Liver (tissue), 9 donors: ENCODE results near the gene EHBP1. TPM values are rescaled to one million over a fixed set of nuclear protein-coding genes. Genes with fewer than 3 reads are reported as not detected.
"Not testable (repeated sequence)": the region's sequence is repeated elsewhere in the genome, so short reads cannot be mapped to it uniquely, and the experiment has no call there.

Source experiments
- DNase-seq: peaks from one replicate; pipeline ENCODE4 v3.0.0-alpha.2; 2017; ENCODE audit warnings: low spot score
- H3K27ac ChIP-seq, 2 donors: one replicate each; pipeline ENCODE4 v1.7.0; 2013; ENCODE audit warnings: inconsistent platforms in 2 of 2, low read length in 2 of 2, control low read depth in 1 of 2, low read depth in 1 of 2, mild to moderate bottlenecking in 1 of 2
- H3K27me3 ChIP-seq, 4 donors: one replicate each; pipeline versions ENCODE4 v1.6.1 to v1.7.0; 2013; ENCODE audit warnings: low read length in 3 of 4, inconsistent platforms in 1 of 4, mild to moderate bottlenecking in 1 of 4, moderate library complexity in 1 of 4; ENCODE audit not compliant: control insufficient read depth in 4 of 4, insufficient read depth in 4 of 4
- H3K36me3 ChIP-seq, 4 donors: one replicate each; pipeline versions ENCODE4 v1.6.1 to v1.7.0; 2013; ENCODE audit warnings: low read length in 3 of 4, mild to moderate bottlenecking in 3 of 4, low read depth in 1 of 4, moderate library complexity in 1 of 4; ENCODE audit not compliant: control insufficient read depth in 4 of 4, insufficient read depth in 3 of 4
- H3K4me1 ChIP-seq, 4 donors: one replicate each; pipeline versions ENCODE4 v1.6.1 to v1.7.0; 2013; ENCODE audit warnings: low read length in 3 of 4, mild to moderate bottlenecking in 3 of 4, moderate library complexity in 1 of 4; ENCODE audit not compliant: control insufficient read depth in 4 of 4, insufficient read depth in 4 of 4
- H3K4me3 ChIP-seq, 3 donors: one replicate each; pipeline versions ENCODE4 v1.6.1 to v1.7.0; 2013; ENCODE audit warnings: low read length in 3 of 3, control low read depth in 1 of 3, low read depth in 1 of 3, mild to moderate bottlenecking in 1 of 3
- H3K9ac ChIP-seq, 2 donors: one replicate each; pipeline ENCODE4 v1.7.0; 2013; ENCODE audit warnings: low read length in 2 of 2, mild to moderate bottlenecking in 2 of 2, moderate library complexity in 2 of 2, control low read depth in 1 of 2, low read depth in 1 of 2
- H3K9me3 ChIP-seq, 4 donors: one replicate each; pipeline versions ENCODE4 v1.6.1 to v1.7.0; 2013; ENCODE audit warnings: low read length in 3 of 4; ENCODE audit not compliant: control insufficient read depth in 4 of 4
- FOXA1 ChIP-seq: IDR thresholded peaks from 2 replicates; pipeline ENCODE4 v1.6.1; 2016; ENCODE audit warnings: antibody characterized with exemption
- FOXA2 ChIP-seq: IDR thresholded peaks from 2 replicates; pipeline ENCODE4 v1.6.1; 2016; ENCODE audit warnings: antibody characterized with exemption
- HNF4A ChIP-seq, 2 donors: conservative IDR thresholded peaks; 2 replicates each; pipeline ENCODE4 v1.6.1; 2016; ENCODE audit warnings: antibody characterized with exemption in 2 of 2, mild to moderate bottlenecking in 2 of 2
- HNF4G ChIP-seq: IDR thresholded peaks from 2 replicates; pipeline ENCODE4 v1.6.1; 2016; ENCODE audit warnings: antibody characterized with exemption
- JUND ChIP-seq, 2 donors: IDR thresholded peaks; 2 replicates each; pipeline ENCODE4 v1.6.1; 2016; ENCODE audit warnings: antibody characterized with exemption in 2 of 2
- NR2F2 ChIP-seq: IDR thresholded peaks from 2 replicates; pipeline ENCODE4 v1.6.1; 2016; ENCODE audit warnings: antibody characterized with exemption
- RXRA ChIP-seq, 2 donors: IDR thresholded peaks; 2 replicates each; pipeline ENCODE4 v1.6.1; 2017 to 2018; ENCODE audit warnings: antibody characterized with exemption in 2 of 2, mild to moderate bottlenecking in 1 of 2
- SP1 ChIP-seq: IDR thresholded peaks from 2 replicates; pipeline ENCODE4 v1.6.1; 2018; ENCODE audit warnings: antibody characterized with exemption, mild to moderate bottlenecking
- WGBS: extraction: QIAGEN DNeasy Blood & Tissue Kit; methylation state at CpG from one replicate; pipeline ENCODE4 v1.1.7; 2013; 5-methylcytosine and 5-hydroxymethylcytosine counted together
- polyA plus RNA-seq, 2 donors: library from polyadenylated mRNA; stranded (reverse) in 1 of 2; unstranded in 1 of 2; fragments of 200-250 nt in 1 of 2; fragments of >200 nt in 1 of 2; fragmentation: Nextera tagmentation in 1 of 2; extraction: Ambion mirVana in 1 of 2; gene quantifications; one replicate each; pipeline versions ENCODE4 v1.2.1 to v1.2.3, GENCODE V29; 2013 to 2015
- total RNA-seq, 2 donors: library from RNA; depleted of rRNA; stranded (reverse); fragments of >200 nt; gene quantifications; one replicate each; pipeline ENCODE4 v1.2.3, GENCODE V29; 2014
- TF ChIP-seq, protein P1 (sequence below): IDR thresholded peaks from 2 replicates; pipeline ENCODE4 v1.6.1; 2016; ENCODE audit warnings: antibody characterized with exemption
- TF ChIP-seq, protein P2 (sequence below): IDR thresholded peaks from 2 replicates; pipeline ENCODE4 v1.6.1; 2016; ENCODE audit warnings: antibody characterized with exemption
- TF ChIP-seq, protein P3 (sequence below): fragments of 150-350 bp; IDR thresholded peaks from 2 replicates; pipeline ENCODE4 v1.5.1; 2017; ENCODE audit warnings: improper control_type of control experiment, low read depth, low read length; ENCODE audit not compliant: missing input control
- TF ChIP-seq, protein P4 (sequence below): IDR thresholded peaks from 2 replicates; pipeline ENCODE4 v1.6.1; 2016; ENCODE audit warnings: antibody characterized with exemption
- donor health status: healthy.
- donor health status: healthy.
- donor health status: healthy.
- donor health status: healthy.
- donor health status: healthy.

Gene EHBP1
- total and polyA plus RNA-seq, 4 donors: 16.6 to 85.8 (median 24.4) TPM

DNA sequence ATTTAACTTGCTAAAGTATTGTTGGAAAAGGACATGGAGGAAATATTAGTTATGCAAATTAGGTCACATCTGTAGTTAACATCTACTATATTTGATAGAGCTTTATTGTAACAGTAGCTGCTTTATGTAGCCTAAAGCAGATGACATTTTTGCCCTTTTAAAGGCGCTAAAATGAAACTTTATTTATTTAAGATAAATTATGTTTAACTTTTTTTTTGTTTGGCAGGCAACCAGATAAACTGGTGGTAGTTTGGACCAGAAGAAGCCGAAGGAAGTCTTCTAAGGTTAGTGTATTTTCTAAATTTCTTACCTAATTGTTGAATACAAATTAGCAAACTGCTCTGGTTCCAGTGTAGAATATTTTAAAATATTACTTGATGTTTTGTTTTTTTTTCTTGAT, 41.7 kb downstream of the EHBP1 start:
- TF ChIP-seq, protein P1, sequence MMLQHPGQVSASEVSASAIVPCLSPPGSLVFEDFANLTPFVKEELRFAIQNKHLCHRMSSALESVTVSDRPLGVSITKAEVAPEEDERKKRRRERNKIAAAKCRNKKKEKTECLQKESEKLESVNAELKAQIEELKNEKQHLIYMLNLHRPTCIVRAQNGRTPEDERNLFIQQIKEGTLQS: no peak
- Histone ChIP-seq H3K4me3 (no peak overlapping the region), H3K36me3 (peaks cover 0 to 3% (median 0%) of the 10 kb centered on the region in 4 donors), H3K27me3 (no peaks in the 10 kb centered on the region), H3K27ac (no peak overlapping the region), H3K9me3 (no peaks in the 10 kb centered on the region), H3K4me1 (peaks cover 6 to 28% (median 18%) of the 10 kb centered on the region in 4 donors), H3K9ac (peak overlapping the region in 1 of 2 donors; percentile 18)
- no peak for DNase-seq
- WGBS: 18% methylated on average over 2 of the region's 2 CpGs

DNA sequence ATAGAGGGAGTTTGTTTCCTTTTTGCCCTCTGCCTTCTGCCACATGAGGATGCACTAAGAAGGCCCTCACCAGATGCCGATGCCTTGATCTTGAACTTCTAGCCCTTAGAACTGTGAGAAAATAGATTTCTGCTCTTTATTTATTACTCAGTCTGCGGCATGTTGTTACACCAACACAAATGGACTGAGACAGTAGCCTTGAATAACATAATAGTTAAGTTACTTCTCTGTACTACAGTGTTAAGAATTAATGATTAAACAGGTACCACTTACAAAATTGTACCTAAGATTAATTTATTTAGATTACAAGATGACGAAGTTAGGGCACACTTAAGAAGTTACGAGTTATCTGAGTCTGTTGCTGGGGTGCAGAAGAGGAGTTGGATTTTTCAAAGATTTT, 42.4 kb downstream of the EHBP1 start:
- no peak for DNase-seq
- Histone ChIP-seq H3K9ac (no peak overlapping the region), H3K27me3 (no peaks in the 10 kb centered on the region), H3K27ac (no peak overlapping the region), H3K36me3 (peaks cover 0 to 3% (median 0%) of the 10 kb centered on the region in 4 donors), H3K4me1 (peaks cover 5 to 25% (median 17%) of the 10 kb centered on the region in 4 donors), H3K9me3 (no peaks in the 10 kb centered on the region), H3K4me3 (no peak overlapping the region)
- TF ChIP-seq SP1: no peak
- no peak for TF ChIP-seq HNF4G
- no peak for TF ChIP-seq HNF4A (conservative IDR thresholded peaks at IDR 0.05)
- TF ChIP-seq, protein P2, sequence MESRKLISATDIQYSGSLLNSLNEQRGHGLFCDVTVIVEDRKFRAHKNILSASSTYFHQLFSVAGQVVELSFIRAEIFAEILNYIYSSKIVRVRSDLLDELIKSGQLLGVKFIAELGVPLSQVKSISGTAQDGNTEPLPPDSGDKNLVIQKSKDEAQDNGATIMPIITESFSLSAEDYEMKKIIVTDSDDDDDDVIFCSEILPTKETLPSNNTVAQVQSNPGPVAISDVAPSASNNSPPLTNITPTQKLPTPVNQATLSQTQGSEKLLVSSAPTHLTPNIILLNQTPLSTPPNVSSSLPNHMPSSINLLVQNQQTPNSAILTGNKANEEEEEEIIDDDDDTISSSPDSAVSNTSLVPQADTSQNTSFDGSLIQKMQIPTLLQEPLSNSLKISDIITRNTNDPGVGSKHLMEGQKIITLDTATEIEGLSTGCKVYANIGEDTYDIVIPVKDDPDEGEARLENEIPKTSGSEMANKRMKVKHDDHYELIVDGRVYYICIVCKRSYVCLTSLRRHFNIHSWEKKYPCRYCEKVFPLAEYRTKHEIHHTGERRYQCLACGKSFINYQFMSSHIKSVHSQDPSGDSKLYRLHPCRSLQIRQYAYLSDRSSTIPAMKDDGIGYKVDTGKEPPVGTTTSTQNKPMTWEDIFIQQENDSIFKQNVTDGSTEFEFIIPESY: no peak
- TF ChIP-seq, protein P3, sequence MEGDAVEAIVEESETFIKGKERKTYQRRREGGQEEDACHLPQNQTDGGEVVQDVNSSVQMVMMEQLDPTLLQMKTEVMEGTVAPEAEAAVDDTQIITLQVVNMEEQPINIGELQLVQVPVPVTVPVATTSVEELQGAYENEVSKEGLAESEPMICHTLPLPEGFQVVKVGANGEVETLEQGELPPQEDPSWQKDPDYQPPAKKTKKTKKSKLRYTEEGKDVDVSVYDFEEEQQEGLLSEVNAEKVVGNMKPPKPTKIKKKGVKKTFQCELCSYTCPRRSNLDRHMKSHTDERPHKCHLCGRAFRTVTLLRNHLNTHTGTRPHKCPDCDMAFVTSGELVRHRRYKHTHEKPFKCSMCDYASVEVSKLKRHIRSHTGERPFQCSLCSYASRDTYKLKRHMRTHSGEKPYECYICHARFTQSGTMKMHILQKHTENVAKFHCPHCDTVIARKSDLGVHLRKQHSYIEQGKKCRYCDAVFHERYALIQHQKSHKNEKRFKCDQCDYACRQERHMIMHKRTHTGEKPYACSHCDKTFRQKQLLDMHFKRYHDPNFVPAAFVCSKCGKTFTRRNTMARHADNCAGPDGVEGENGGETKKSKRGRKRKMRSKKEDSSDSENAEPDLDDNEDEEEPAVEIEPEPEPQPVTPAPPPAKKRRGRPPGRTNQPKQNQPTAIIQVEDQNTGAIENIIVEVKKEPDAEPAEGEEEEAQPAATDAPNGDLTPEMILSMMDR: no peak
- WGBS: 75% methylated on average over 4 of the region's 4 CpGs

DNA sequence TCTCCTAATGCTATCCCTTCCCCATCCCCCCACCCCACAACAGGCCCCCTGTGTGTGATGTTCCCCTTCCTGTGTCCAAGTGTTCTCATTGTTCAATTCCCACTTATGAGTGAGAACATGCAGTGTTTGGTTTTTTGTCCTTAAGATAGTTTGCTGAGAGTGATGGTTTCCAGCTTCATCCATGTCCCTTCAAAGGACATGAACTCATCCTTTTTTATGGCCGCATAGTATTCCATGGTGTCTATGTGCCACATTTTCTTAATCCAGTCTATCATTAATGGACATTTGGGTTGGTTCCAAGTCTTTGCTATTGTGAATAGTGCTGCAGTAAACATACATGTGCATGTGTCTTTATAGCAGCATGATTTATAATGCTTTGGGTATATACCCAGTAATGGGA, 43.6 kb downstream of the EHBP1 start:
- DNase-seq, H3K9me3 ChIP-seq, H3K4me3 ChIP-seq, H3K9ac ChIP-seq, H3K36me3 ChIP-seq, H3K27ac ChIP-seq, H3K27me3 ChIP-seq: not testable (repeated sequence)
- peaks cover 5 to 17% (median 14%) of the 10 kb centered on the region in 4 donors for H3K4me1 ChIP-seq
- 90% methylated on average over 1 of the region's 1 CpG for WGBS

DNA sequence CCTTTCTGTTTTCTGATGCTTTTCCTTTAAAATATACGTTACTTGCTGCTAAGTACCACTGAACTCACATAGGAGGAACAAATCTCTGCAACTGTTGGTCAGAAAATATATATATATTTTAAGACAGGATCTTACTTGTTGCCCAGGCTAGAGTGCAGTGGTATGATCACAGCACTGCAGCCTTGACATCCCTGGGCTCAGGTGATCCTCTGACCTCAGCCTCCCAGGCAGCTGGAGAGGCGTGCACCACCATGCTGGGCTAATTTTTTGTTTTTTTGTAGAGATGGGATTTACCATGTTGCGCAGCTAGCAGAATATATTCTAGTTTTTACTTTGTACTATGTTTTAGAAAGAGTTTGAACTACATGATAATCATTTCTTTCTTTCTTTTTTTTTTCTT, 51.5 kb downstream of the EHBP1 start:
- WGBS: 95% methylated on average over 3 of the region's 3 CpGs
- Histone ChIP-seq H3K9ac (no peak overlapping the region), H3K36me3 (no peaks in the 10 kb centered on the region), H3K4me3 (no peak overlapping the region), H3K27ac (no peak overlapping the region), H3K27me3 (no peaks in the 10 kb centered on the region), H3K9me3 (no peaks in the 10 kb centered on the region), H3K4me1 (peaks cover 4 to 14% (median 6%) of the 10 kb centered on the region in 4 donors)
- TF ChIP-seq, protein P1: no peak
- no peak for TF ChIP-seq HNF4A (conservative IDR thresholded peaks at IDR 0.05)
- TF ChIP-seq JUND (IDR thresholded peaks at IDR 0.05): no peak
- TF ChIP-seq, protein P2: no peak
- no peak for TF ChIP-seq SP1
- no peak for TF ChIP-seq FOXA1
- no peak for TF ChIP-seq FOXA2
- TF ChIP-seq HNF4G: no peak
- TF ChIP-seq, protein P4, sequence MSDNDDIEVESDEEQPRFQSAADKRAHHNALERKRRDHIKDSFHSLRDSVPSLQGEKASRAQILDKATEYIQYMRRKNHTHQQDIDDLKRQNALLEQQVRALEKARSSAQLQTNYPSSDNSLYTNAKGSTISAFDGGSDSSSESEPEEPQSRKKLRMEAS: no peak
- TF ChIP-seq NR2F2: no peak
- no peak for TF ChIP-seq RXRA (IDR thresholded peaks at IDR 0.05)
- DNase-seq: no peak
